NCI-H187 (cell line): Measurements from ENCODE around the gene PHF13.

Experiments
- DNase-seq, 2 experiments: peaks; one replicate each; lab custom pipeline; 2025; lab: John Stamatoyannopoulos, UW

Gene PHF13

GRCh38 chr1:6666696-6667095 lies 53.2 kb downstream of the PHF13 start:
- DNase-seq = no peak

- DNase-seq = no peak
These were observed 53.6 kb downstream of the PHF13 start for GRCh38 chr1:6667139-6667538.

DNA sequence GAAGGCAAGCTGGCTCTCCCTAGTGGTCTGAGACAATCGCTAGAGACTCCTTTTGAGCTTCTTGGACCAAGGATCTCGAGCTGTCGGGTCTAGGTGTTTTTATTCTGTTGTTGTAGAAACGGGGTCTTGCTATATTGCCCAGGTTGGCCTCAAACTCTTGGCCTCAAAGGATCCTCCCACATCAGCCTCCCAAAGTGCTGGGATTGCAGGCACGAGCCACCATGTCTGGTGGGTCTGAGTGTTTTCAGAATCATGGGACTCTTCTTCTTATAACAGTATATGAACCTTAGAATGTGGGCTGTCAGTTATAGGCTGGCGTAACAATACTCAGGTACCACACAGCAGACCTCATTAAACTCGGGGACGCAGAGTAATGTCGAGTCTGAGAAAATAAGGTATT lies 55.0 kb downstream of the PHF13 start:
- no peak for DNase-seq

DNA sequence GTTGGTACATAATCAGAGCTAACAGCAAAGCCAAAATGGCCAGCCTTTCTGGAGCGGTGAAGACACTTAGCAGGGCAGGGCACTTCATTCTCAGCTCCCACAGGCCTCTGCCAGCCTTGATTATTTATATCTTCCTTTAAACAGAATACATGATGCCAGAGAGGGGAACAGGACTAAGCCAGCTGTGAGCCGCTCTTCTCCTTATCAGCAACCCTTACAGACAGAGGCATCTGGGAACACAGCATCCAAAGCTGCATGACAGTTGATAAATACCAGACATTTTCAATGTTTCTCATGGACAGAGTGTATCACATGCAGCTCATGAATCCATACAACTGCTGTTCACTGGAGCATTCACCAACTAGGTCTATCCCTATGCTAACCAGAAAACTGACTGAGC lies 59.0 kb downstream of the PHF13 start:
- no peak for DNase-seq
